ENCODE measurements around the gene CHST8.

CHST8 gene

GRCh38 chr19:33665776-33666595, 44.2 kb downstream of the CHST8 start:
- no peak for ATAC-seq (ENCODE audit: low read depth)
- H3K27me3 Mint-ChIP-seq = peaks cover 4% of the 10 kb centered on the region
- H3K9me3 Mint-ChIP-seq = peaks cover 2% of the 10 kb centered on the region
- H3K4me3 Mint-ChIP-seq = no peak overlapping the region
- H3K36me3 Mint-ChIP-seq = no peaks in the 10 kb centered on the region
- no peaks in the 10 kb centered on the region for H3K4me1 Mint-ChIP-seq
- no peak for DNase-seq (ENCODE audit: low spot score in 2 of 2)
- no peak overlapping the region for H3K27ac Mint-ChIP-seq

- H3K9me3 Mint-ChIP-seq = peaks cover 6% of the 10 kb centered on the region
- peaks cover 4% of the 10 kb centered on the region for H3K27me3 Mint-ChIP-seq
- H3K36me3 Mint-ChIP-seq = no peaks in the 10 kb centered on the region
- DNase-seq (ENCODE audit: low spot score in 2 of 2) = no peak
- ATAC-seq (ENCODE audit: low read depth) = no peak
- H3K27ac Mint-ChIP-seq = no peak overlapping the region
- no peaks in the 10 kb centered on the region for H3K4me1 Mint-ChIP-seq
- H3K4me3 Mint-ChIP-seq = no peak overlapping the region
Measured at GRCh38 chr19:33667141-33667650, 45.4 kb downstream of the CHST8 start.

GRCh38 chr19:33667881-33668280, 46.1 kb downstream of the CHST8 start:
- Mint-ChIP-seq H3K4me1 (no peaks in the 10 kb centered on the region), H3K4me3 (no peak overlapping the region), H3K9me3 (peaks cover 6% of the 10 kb centered on the region), H3K27me3 (peaks cover 1% of the 10 kb centered on the region), H3K27ac (no peak overlapping the region), H3K36me3 (no peaks in the 10 kb centered on the region)
- no peak for DNase-seq (ENCODE audit: low spot score in 2 of 2)
- ATAC-seq (ENCODE audit: low read depth) = no peak

GRCh38 chr19:33668968-33669367, 47.2 kb downstream of the CHST8 start:
- Mint-ChIP-seq H3K9me3 (peaks cover 6% of the 10 kb centered on the region), H3K4me1 (no peaks in the 10 kb centered on the region), H3K36me3 (no peaks in the 10 kb centered on the region), H3K27ac (no peak overlapping the region), H3K4me3 (no peak overlapping the region), H3K27me3 (peaks cover 1% of the 10 kb centered on the region)
- no peak for ATAC-seq (ENCODE audit: low read depth)
- no peak for DNase-seq (ENCODE audit: low spot score in 2 of 2)

- H3K4me3 Mint-ChIP-seq = no peak overlapping the region
- H3K9me3 Mint-ChIP-seq = peaks cover 6% of the 10 kb centered on the region
- H3K27ac Mint-ChIP-seq = no peak overlapping the region
- peaks cover 1% of the 10 kb centered on the region for H3K27me3 Mint-ChIP-seq
- H3K4me1 Mint-ChIP-seq = no peaks in the 10 kb centered on the region
- ATAC-seq (ENCODE audit: low read depth) = no peak
- no peak for DNase-seq (ENCODE audit: low spot score in 2 of 2)
- H3K36me3 Mint-ChIP-seq = no peaks in the 10 kb centered on the region
Measured at GRCh38 chr19:33669376-33669775, 47.6 kb downstream of the CHST8 start.

- no peaks in the 10 kb centered on the region for H3K4me1 Mint-ChIP-seq
- DNase-seq (ENCODE audit: low spot score in 2 of 2) = no peak
- no peak overlapping the region for H3K4me3 Mint-ChIP-seq
- no peaks in the 10 kb centered on the region for H3K27me3 Mint-ChIP-seq
- no peak overlapping the region for H3K27ac Mint-ChIP-seq
- no peaks in the 10 kb centered on the region for H3K36me3 Mint-ChIP-seq
- no peak for ATAC-seq (ENCODE audit: low read depth)
- peaks cover 6% of the 10 kb centered on the region for H3K9me3 Mint-ChIP-seq
Measured at GRCh38 chr19:33670398-33670797, 48.6 kb downstream of the CHST8 start.

GRCh38 chr19:33671211-33671610, 49.5 kb downstream of the CHST8 start:
- no peaks in the 10 kb centered on the region for H3K4me1 Mint-ChIP-seq
- no peaks in the 10 kb centered on the region for H3K27me3 Mint-ChIP-seq
- no peak overlapping the region for H3K4me3 Mint-ChIP-seq
- H3K27ac Mint-ChIP-seq = no peak overlapping the region
- H3K9me3 Mint-ChIP-seq = peaks cover 6% of the 10 kb centered on the region
- DNase-seq (ENCODE audit: low spot score in 2 of 2) (no peak), ATAC-seq (ENCODE audit: low read depth) (no peak)
- no peaks in the 10 kb centered on the region for H3K36me3 Mint-ChIP-seq

GRCh38 chr19:33673258-33673875, 51.6 kb downstream of the CHST8 start:
- H3K27me3 Mint-ChIP-seq = no peaks in the 10 kb centered on the region
- no peaks in the 10 kb centered on the region for H3K4me1 Mint-ChIP-seq
- DNase-seq (ENCODE audit: low spot score in 2 of 2) (no peak), ATAC-seq (ENCODE audit: low read depth) (no peak)
- H3K4me3 Mint-ChIP-seq = no peak overlapping the region
- peaks cover 4% of the 10 kb centered on the region for H3K9me3 Mint-ChIP-seq
- no peak overlapping the region for H3K27ac Mint-ChIP-seq
- no peaks in the 10 kb centered on the region for H3K36me3 Mint-ChIP-seq

GRCh38 chr19:33673996-33674625, 52.4 kb downstream of the CHST8 start:
- Mint-ChIP-seq H3K4me1 (no peaks in the 10 kb centered on the region), H3K27ac (no peak overlapping the region), H3K27me3 (no peaks in the 10 kb centered on the region), H3K36me3 (no peaks in the 10 kb centered on the region), H3K4me3 (no peak overlapping the region), H3K9me3 (peaks cover 4% of the 10 kb centered on the region)
- ATAC-seq (ENCODE audit: low read depth) = no peak
- DNase-seq (ENCODE audit: low spot score in 2 of 2) = no peak

GRCh38 chr19:33674626-33675367, 53.0 kb downstream of the CHST8 start:
- ATAC-seq (ENCODE audit: low read depth) (no peak), DNase-seq (ENCODE audit: low spot score in 2 of 2) (no peak)
- H3K4me3 Mint-ChIP-seq = no peak overlapping the region
- H3K4me1 Mint-ChIP-seq = no peaks in the 10 kb centered on the region
- H3K9me3 Mint-ChIP-seq = peaks cover 4% of the 10 kb centered on the region
- H3K36me3 Mint-ChIP-seq = no peaks in the 10 kb centered on the region
- no peak overlapping the region for H3K27ac Mint-ChIP-seq
- H3K27me3 Mint-ChIP-seq = no peaks in the 10 kb centered on the region

GRCh38 chr19:33675501-33676124, 53.9 kb downstream of the CHST8 start:
- no peak for ATAC-seq (ENCODE audit: low read depth)
- no peak for DNase-seq (ENCODE audit: low spot score in 2 of 2)
- no peak overlapping the region for H3K27ac Mint-ChIP-seq
- H3K4me3 Mint-ChIP-seq = no peak overlapping the region
- peaks cover 4% of the 10 kb centered on the region for H3K9me3 Mint-ChIP-seq
- no peaks in the 10 kb centered on the region for H3K27me3 Mint-ChIP-seq
- H3K4me1 Mint-ChIP-seq = no peaks in the 10 kb centered on the region
- no peaks in the 10 kb centered on the region for H3K36me3 Mint-ChIP-seq

- Mint-ChIP-seq H3K36me3 (no peaks in the 10 kb centered on the region), H3K27ac (no peak overlapping the region), H3K27me3 (no peaks in the 10 kb centered on the region), H3K4me1 (no peaks in the 10 kb centered on the region), H3K9me3 (no peaks in the 10 kb centered on the region), H3K4me3 (no peak overlapping the region)
- ATAC-seq (ENCODE audit: low read depth) (no peak), DNase-seq (ENCODE audit: low spot score in 2 of 2) (no peak)
Measured at GRCh38 chr19:33676999-33677665, 55.4 kb downstream of the CHST8 start.

GRCh38 chr19:33677745-33678426, 56.1 kb downstream of the CHST8 start:
- DNase-seq (ENCODE audit: low spot score in 2 of 2) = no peak
- Mint-ChIP-seq H3K27me3 (no peaks in the 10 kb centered on the region), H3K36me3 (no peaks in the 10 kb centered on the region), H3K27ac (no peak overlapping the region), H3K4me1 (no peaks in the 10 kb centered on the region), H3K4me3 (no peak overlapping the region), H3K9me3 (no peaks in the 10 kb centered on the region)
- no peak for ATAC-seq (ENCODE audit: low read depth)
